Fibroblast of pulmonary artery (primary cell): ENCODE results near the gene CFTR.

Experiments used
- DNase-seq: peaks from one replicate; pipeline ENCODE4 v3.0.0-alpha.2; 2010; ENCODE audit warnings: low read depth
- H3K4me3 ChIP-seq: replicated peaks from 2 replicates; pipeline ENCODE4 v1.5.1; 2011; ENCODE audit warnings: low read depth, mild to moderate bottlenecking, control low read depth, low read length, moderate library complexity
- TF ChIP-seq, protein P1 (sequence below): IDR thresholded peaks from 2 replicates; pipeline ENCODE4 v1.5.1; 2011; ENCODE audit warnings: mild to moderate bottlenecking, control low read depth, low read length, inconsistent platforms; ENCODE audit errors: missing control alignments

Gene CFTR

DNA sequence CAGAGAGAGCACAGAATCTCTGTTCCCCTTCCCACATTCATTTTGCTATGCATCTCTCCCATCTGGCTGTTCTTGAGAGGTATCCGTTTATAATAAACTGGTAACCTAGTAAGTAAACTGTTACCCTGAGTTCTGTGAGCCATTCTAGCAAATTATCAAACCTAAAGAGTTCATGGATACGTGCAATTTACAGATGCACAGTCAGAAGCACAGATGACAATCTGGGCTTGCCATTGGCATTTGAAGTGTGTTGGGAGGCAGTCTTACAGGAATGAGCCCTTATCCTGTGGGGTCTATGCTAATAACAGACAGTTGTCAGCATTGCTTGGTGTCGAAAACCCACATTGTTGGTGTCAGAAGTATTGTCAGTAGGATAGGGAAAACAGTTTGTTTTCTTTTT lies 151.8 kb downstream of the CFTR start:
- no peak for DNase-seq
- TF ChIP-seq, protein P1, sequence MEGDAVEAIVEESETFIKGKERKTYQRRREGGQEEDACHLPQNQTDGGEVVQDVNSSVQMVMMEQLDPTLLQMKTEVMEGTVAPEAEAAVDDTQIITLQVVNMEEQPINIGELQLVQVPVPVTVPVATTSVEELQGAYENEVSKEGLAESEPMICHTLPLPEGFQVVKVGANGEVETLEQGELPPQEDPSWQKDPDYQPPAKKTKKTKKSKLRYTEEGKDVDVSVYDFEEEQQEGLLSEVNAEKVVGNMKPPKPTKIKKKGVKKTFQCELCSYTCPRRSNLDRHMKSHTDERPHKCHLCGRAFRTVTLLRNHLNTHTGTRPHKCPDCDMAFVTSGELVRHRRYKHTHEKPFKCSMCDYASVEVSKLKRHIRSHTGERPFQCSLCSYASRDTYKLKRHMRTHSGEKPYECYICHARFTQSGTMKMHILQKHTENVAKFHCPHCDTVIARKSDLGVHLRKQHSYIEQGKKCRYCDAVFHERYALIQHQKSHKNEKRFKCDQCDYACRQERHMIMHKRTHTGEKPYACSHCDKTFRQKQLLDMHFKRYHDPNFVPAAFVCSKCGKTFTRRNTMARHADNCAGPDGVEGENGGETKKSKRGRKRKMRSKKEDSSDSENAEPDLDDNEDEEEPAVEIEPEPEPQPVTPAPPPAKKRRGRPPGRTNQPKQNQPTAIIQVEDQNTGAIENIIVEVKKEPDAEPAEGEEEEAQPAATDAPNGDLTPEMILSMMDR: no peak
- no peak overlapping the region for H3K4me3 ChIP-seq

DNA sequence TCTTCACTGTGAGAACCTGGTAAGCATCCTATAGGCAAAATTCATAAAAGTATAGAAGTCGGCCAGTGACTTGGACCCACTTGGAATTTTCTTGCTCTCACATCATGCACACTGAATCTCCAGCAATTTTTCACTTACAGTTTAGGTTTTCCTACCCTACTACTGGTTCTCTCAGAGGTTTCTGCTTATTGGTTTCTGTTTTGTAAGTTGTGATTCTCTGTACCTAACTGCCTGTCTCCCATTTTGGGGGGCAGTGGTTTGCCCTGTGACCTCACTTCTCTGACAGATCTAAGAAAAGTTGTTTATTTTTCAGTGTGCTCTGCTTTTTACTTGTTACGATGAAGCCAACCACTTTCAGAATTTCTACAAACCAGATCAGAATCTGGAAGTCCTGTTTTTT lies 158.1 kb downstream of the CFTR start:
- H3K4me3 ChIP-seq: no peak overlapping the region
- no peak for DNase-seq
- TF ChIP-seq, protein P1: no peak

DNA sequence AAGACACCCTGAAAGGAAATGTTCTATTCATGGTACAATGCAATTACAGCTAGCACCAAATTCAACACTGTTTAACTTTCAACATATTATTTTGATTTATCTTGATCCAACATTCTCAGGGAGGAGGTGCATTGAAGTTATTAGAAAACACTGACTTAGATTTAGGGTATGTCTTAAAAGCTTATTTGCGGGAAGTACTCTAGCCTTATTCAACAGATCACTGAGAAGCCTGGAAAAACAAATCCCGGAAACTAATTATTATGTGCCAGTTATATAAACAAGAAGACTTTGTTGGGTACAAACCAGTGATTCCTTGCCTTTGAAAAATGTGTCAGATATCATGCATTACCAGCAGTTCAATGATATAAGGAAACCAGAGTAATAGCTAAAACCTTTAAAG lies 160.1 kb downstream of the CFTR start:
- no peak overlapping the region for H3K4me3 ChIP-seq
- no peak for DNase-seq
- TF ChIP-seq, protein P1: no peak

DNA sequence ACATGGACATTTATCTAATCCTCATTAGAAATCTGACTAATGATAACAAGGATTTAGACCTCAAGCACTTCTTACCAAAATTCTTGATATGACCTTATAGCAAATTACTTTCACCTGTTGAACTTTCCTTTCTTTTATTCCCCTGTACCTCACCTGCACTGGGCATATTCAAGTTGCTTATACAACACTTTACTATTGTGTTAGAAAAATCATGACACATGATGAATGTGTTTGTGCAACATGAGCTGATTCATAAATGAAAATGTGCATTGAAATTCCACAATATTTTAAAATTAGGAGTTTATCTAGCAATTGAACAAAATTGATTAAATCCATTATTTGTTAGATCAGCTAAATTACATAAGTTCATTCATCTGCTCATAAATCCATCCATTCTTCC lies 160.6 kb downstream of the CFTR start:
- TF ChIP-seq, protein P1: no peak
- DNase-seq: no peak
- H3K4me3 ChIP-seq: no peak overlapping the region

DNA sequence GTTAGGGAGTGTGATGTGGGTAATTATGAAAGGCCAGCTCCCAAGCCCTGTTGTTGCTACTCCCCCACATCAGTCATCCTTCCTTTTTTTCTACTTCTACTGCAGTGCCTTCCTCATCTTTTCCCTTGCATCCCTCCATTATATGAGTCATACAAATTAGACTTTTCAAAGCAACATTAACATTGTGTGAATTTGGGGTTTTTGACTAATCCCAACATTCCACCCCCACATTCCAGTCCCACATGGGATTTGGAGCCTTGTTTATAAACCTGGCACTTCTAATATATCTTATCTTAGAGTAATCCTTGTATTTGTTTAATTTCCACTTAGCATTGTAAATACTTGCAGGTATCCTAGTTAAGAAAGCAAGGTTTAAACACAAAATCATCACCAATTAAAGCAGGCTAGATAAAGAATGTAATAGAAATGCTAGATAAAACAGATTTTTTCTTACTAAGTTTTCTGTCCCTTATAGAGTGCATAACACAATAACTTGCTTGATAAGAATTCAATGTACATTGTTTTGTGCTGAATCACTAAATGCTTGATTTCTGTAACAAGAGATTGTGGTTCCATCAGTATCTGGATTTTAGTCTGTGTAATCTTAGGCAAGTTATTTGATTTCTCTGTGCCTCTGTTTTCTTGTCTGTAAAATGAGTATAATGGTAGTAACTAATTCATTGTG lies 165.8 kb downstream of the CFTR start:
- TF ChIP-seq, protein P1: no peak
- H3K4me3 ChIP-seq: no peak overlapping the region
- DNase-seq: peak; percentile 80

DNA sequence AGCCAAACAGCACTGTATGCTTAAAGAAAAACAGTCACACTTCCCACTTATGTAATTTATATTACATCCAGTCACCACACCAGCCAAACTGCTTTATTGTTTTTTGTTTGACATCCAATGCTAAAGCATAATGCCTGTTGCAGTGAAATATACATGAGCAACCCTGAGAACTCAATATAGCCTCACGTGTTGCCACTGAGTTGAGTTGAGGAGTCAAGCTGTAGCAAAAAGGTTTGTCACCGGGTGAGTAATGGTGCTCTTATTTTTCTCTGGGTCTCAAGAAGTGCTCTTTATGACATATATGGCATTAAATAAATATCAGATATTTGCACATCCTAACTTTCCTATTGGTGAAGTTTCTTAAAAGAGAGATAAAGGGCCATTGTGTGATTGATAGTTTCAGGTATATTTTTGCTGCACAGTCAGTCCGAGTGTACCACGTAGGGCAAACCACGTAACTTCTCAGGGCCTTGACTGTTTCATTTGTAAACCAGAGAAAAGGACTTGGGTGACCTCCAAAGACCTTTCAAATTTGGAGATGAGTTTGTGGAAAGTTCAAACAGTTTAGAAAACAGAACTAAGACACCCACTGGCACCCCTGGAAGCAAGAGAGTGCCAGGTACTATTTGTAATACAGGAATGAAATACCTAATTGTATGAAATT lies 168.5 kb downstream of the CFTR start:
- no peak for DNase-seq
- no peak overlapping the region for H3K4me3 ChIP-seq
- TF ChIP-seq, protein P1: no peak
